Pancreas (tissue), 10 donors: ENCODE results near the gene OTUD1. TPM values are rescaled to one million over a fixed set of nuclear protein-coding genes. Genes with fewer than 3 reads are reported as not detected.
A peak's percentile ranks its signal among the peaks of the same experiment; 100 is the strongest.

Experiments
- ATAC-seq, 4 donors: fragments of 200-7000 bp; cut with Tn5 transposase; one replicate each; pipeline versions ENCODE4 v1.8.0 to v1.9.1; 2020; ENCODE audit warnings: mild to moderate bottlenecking in 4 of 4, moderate library complexity in 4 of 4
- DNase-seq, 6 donors: peaks; one replicate each; pipeline ENCODE4 v3.0.0-alpha.2; 2020
- FAIRE-seq: peaks from 2 replicates; lab custom pipeline; 2012; peaks lifted over from hg19 to GRCh38; lab: Jason Lieb, UNC
- H3K27ac ChIP-seq, 4 donors: fragments of 200-600 bp; sonication (generic); 1 replicate in 3 of 4; 2 replicates in 1 of 4; pipeline versions ENCODE4 v1.5.0 to v1.8.0; 2020
- H3K27me3 ChIP-seq, 4 donors: fragments of 200-600 bp; one replicate each; pipeline ENCODE4 v1.8.0; 2021
- H3K36me3 ChIP-seq, 3 donors: fragments of 200-600 bp; sonication (generic) in 1 of 3; one replicate each; pipeline versions ENCODE4 v1.5.0 to v1.8.0; 2020 to 2021
- H3K4me1 ChIP-seq, 3 donors: fragments of 200-600 bp; one replicate each; pipeline ENCODE4 v1.8.0; 2021
- H3K4me3 ChIP-seq, 4 donors: fragments of 200-600 bp; sonication (generic) in 2 of 4; one replicate each; pipeline versions ENCODE4 v1.5.0 to v1.8.0; 2020 to 2021
- H3K9me3 ChIP-seq, 4 donors: fragments of 200-600 bp; one replicate each; pipeline ENCODE4 v1.8.0; 2021
- CTCF ChIP-seq, 4 donors: fragments of 200-600 bp; sonication (generic) in 3 of 4; IDR thresholded peaks; one replicate each; pipeline versions ENCODE4 v1.5.0 to v1.8.0; 2021; ENCODE audit warnings: antibody characterized with exemption in 4 of 4
- WGBS, 2 donors: extraction: QIAGEN DNeasy Blood & Tissue Kit; methylation state at CpG; one replicate each; pipeline ENCODE4 v1.1.7; 2013; 5-methylcytosine and 5-hydroxymethylcytosine counted together
- intact Hi-C, 3 donors: fragments of 100-400 bp; cut with DNase I; formaldehyde crosslinking; loops; one replicate each; pipeline versions ENCODE4 v1.11.1 to v1.14.2; 2022
- polyA plus RNA-seq, 2 donors: library from polyadenylated mRNA; stranded (reverse); fragments of 200-250 nt; gene quantifications; one replicate each; pipeline ENCODE4 v1.2.3, GENCODE V29; 2013
- total RNA-seq, 6 donors: library from RNA; stranded (reverse); fragmentation: NEBNext Ultra II Directional in 4 of 6; extraction: Animal tissue kit (Norgen Biotek cat#: 25700) in 4 of 6; gene quantifications; one replicate each; pipeline versions ENCODE4 v1.2.1 to v1.2.4, GENCODE V29; 2021 to 2023
- donor health status: healthy with polysubstance abuse.
- donor health status: DM: no; HTN: no; CAD: no; lungs with moderate emphysema.
- donor health status: DM: no; HTN: no; CAD: no.
- donor health status: control.
- donor health status: control.
- donor health status: Bipolar disorder and iron deficiency.
- donor health status: DM: yes; HTN: yes; CAD: no.
- donor health status: DM: no; HTN: no; CAD: no.
- donor health status: DM: no; HTN: no; CAD: no.
- donor health status: DM: yes; HTN: yes; CAD: no.

Gene OTUD1
- total and polyA plus RNA-seq, 8 donors, result 2.6 to 9.7 (median 5.8) TPM

- TF ChIP-seq CTCF (IDR thresholded peaks at IDR 0.05), result no peak
- DNase-seq (peak in 1 of 6 donors; percentile 15), ATAC-seq (peak in 3 of 4 donors; percentile 38 to 77 (median 75)), FAIRE-seq (no peak)
- H3K36me3 ChIP-seq, result no peaks in the 10 kb centered on the region
- no peaks in the 10 kb centered on the region for H3K9me3 ChIP-seq
- no peak overlapping the region for H3K4me3 ChIP-seq
- no peaks in the 10 kb centered on the region for H3K4me1 ChIP-seq
- WGBS, 2 donors, result 52 to 75% methylated on average over 1 of the region's 1 CpG
- intact Hi-C loops, result no loop called here
- no peak overlapping the region for H3K27ac ChIP-seq
- H3K27me3 ChIP-seq, result no peaks in the 10 kb centered on the region
Measured at GRCh38 chr10:23469596-23470237, 30.8 kb downstream of the OTUD1 start.

- FAIRE-seq (no peak), ATAC-seq (no peak), DNase-seq (no peak)
- Histone ChIP-seq H3K27ac (no peak overlapping the region), H3K36me3 (no peaks in the 10 kb centered on the region), H3K4me3 (no peak overlapping the region), H3K27me3 (no peaks in the 10 kb centered on the region), H3K9me3 (no peaks in the 10 kb centered on the region), H3K4me1 (no peaks in the 10 kb centered on the region)
- TF ChIP-seq CTCF (IDR thresholded peaks at IDR 0.05), result no peak
- 86 to 90% methylated on average over 8 of the region's 8 CpGs for WGBS, 2 donors
- intact Hi-C loops, result no loop called here
Measured at GRCh38 chr10:23472181-23472580, 33.3 kb downstream of the OTUD1 start.

- WGBS, 2 donors, result 90 to 91% methylated on average over 2 of the region's 2 CpGs
- H3K4me3 ChIP-seq, result no peak overlapping the region
- H3K27me3 ChIP-seq, result no peaks in the 10 kb centered on the region
- no peaks in the 10 kb centered on the region for H3K9me3 ChIP-seq
- no peak for FAIRE-seq
- ATAC-seq, result no peak
- intact Hi-C loops, result no loop called here
- no peak overlapping the region for H3K27ac ChIP-seq
- no peak for DNase-seq
- no peaks in the 10 kb centered on the region for H3K36me3 ChIP-seq
- no peaks in the 10 kb centered on the region for H3K4me1 ChIP-seq
- TF ChIP-seq CTCF (IDR thresholded peaks at IDR 0.05), result no peak
Measured at GRCh38 chr10:23474081-23474480, 35.2 kb downstream of the OTUD1 start.

GRCh38 chr10:23474626-23475025, 35.8 kb downstream of the OTUD1 start:
- FAIRE-seq (no peak), ATAC-seq (no peak), DNase-seq (no peak)
- intact Hi-C loops, result no loop called here
- no peak for TF ChIP-seq CTCF (IDR thresholded peaks at IDR 0.05)
- no peaks in the 10 kb centered on the region for H3K36me3 ChIP-seq
- no peak overlapping the region for H3K4me3 ChIP-seq
- 91 to 95% methylated on average over 4 of the region's 4 CpGs for WGBS, 2 donors
- H3K9me3 ChIP-seq, result no peaks in the 10 kb centered on the region
- H3K27ac ChIP-seq, result no peak overlapping the region
- H3K4me1 ChIP-seq, result no peaks in the 10 kb centered on the region
- no peaks in the 10 kb centered on the region for H3K27me3 ChIP-seq

GRCh38 chr10:23478570-23478969, 39.7 kb downstream of the OTUD1 start:
- Histone ChIP-seq H3K4me3 (no peak overlapping the region), H3K9me3 (no peaks in the 10 kb centered on the region), H3K27ac (no peak overlapping the region), H3K27me3 (no peaks in the 10 kb centered on the region), H3K36me3 (no peaks in the 10 kb centered on the region), H3K4me1 (no peaks in the 10 kb centered on the region)
- WGBS, 2 donors, result 78 to 85% methylated on average over 5 of the region's 5 CpGs
- DNase-seq (no peak), FAIRE-seq (no peak), ATAC-seq (peak in 1 of 4 donors; percentile 50)
- intact Hi-C loops, result no loop called here
- no peak for TF ChIP-seq CTCF (IDR thresholded peaks at IDR 0.05)
